ENCODE results near the gene CPN1. TPM values are rescaled to one million over a fixed set of nuclear protein-coding genes. Genes with fewer than 3 reads are reported as not detected.

CPN1 gene
- total and polyA plus RNA-seq, 10 of the 15 experiments (the other 5 are each of a cell fraction or from before 2014, with no cell fraction given), result 0.03 to 0.10 TPM; not detected in 8

DNA sequence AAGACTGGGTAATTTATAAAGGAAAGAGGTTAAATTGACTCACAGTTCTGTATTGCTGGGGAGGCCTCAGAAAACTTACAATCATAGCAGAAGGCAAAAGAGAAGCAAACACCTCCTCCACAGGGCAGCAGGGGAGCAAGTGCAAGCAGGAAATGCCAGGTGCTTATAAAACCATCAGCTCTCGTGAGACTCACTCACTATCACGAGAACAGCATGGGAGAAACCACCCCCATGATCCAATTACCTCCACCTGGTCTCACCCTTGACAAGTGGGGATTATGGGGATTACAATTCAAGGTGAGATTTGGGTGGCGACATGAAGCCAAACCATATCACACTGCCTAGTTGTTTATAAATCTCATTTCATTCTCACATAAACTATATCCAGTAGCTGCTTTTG lies 28.0 kb upstream of the CPN1 start:
- Histone ChIP-seq H3K9me3 (replicated peaks; ENCODE audit: control insufficient read depth, insufficient read depth, low read length) (no peaks in the 10 kb centered on the region), H3K4me2 (ENCODE audit: control insufficient read depth, insufficient read depth) (no peak overlapping the region), H3K79me2 (ENCODE audit: control insufficient read depth, insufficient read depth, low read length) (no peaks in the 10 kb centered on the region), H3K27me3 (replicated peaks in 1 of 2; ENCODE audit: control insufficient read depth in 2 of 2, insufficient read depth in 2 of 2, low read length in 1 of 2) (no peaks in the 10 kb centered on the region; a peak in 1 of 4 replicates), H3K36me3 (ENCODE audit: control insufficient read depth in 2 of 2, insufficient read depth in 2 of 2, low read length in 1 of 2) (no peaks in the 10 kb centered on the region), H4K20me1 (ENCODE audit: control insufficient read depth, insufficient read depth) (no peaks in the 10 kb centered on the region), H3K4me3 (no peak overlapping the region), H2AFZ (ENCODE audit: control insufficient read depth, low read depth, low read length) (no peak overlapping the region), H3K27ac (ENCODE audit: control insufficient read depth, insufficient read depth) (no peak overlapping the region), H3K4me1 (ENCODE audit: control insufficient read depth, insufficient read depth, low read length) (no peaks in the 10 kb centered on the region), H3K9ac (ENCODE audit: control insufficient read depth, insufficient read depth, low read length) (no peak overlapping the region)
- ATAC-seq (peak; percentile 40; the same call in 2 of the 3 replicates), DNase-seq (ENCODE audit: low read depth, low spot score) (no peak), FAIRE-seq (no peak)
- ChIA-PET SMC1A (ENCODE audit: uncharacterized antibody, unreplicated experiment) (interaction anchor here (1.3 kb wide), 1 partner anchor 9 kb away, joined by 4 read pairs; no protein-coding TSS in a partner anchor), RAD21 (ENCODE audit: unreplicated experiment) (no interaction called here), POLR2A (no interaction called here), CTCF (interaction anchor here (2.2 kb wide), 1 partner anchor 264 kb away, joined by 6 read pairs; no protein-coding TSS in a partner anchor)
- TF ChIP-seq TBL1XR1 (IDR thresholded peaks at IDR 0.05; ENCODE audit: low read depth, low read length) (no peak), POLR2AphosphoS5 (IDR thresholded peaks at IDR 0.05; ENCODE audit: low read length) (no peak), HCFC1 (IDR thresholded peaks at IDR 0.05; ENCODE audit: low read length) (no peak), NFXL1 (IDR thresholded peaks at IDR 0.05; ENCODE audit: borderline replicate concordance) (no peak)
- in situ Hi-C loops (cut with MboI) (no loop called here), intact Hi-C loops (cut with micrococcal nuclease; ENCODE audit: unreplicated experiment) (no loop called here)
- BruUV-seq (replicated peaks), result no TSS peak
- WGBS (ENCODE audit: insufficient coverage, insufficient replicate concordance, low lambda C conversion rate, missing lambda C conversion rate), result 11% methylated on average over 3 of the region's 3 CpGs

DNA sequence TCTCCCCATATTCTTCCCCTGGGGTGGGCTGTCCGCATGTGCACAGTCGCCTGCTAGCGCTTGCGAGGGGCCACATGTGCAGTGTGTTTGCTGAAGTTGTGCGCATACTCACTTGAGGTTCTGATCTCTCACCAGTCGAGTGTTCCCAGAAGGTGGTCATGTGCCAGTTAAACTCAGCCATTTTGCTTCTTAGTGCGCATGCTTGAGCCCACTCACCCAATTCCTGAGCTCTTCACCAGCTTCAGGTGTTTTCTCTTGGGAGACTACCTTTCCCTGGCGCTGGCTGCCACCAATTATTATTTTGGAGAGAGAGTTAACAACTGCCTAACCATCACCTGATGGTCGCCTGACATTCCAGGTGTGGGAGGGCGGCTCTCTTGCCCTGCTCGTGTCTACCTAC lies 25.2 kb upstream of the CPN1 start:
- Histone ChIP-seq H4K20me1 (ENCODE audit: control insufficient read depth, insufficient read depth) (no peaks in the 10 kb centered on the region), H3K27ac (ENCODE audit: control insufficient read depth, insufficient read depth) (no peak overlapping the region), H3K4me2 (ENCODE audit: control insufficient read depth, insufficient read depth) (no peak overlapping the region), H2AFZ (ENCODE audit: control insufficient read depth, low read depth, low read length) (no peak overlapping the region), H3K9ac (ENCODE audit: control insufficient read depth, insufficient read depth, low read length) (no peak overlapping the region), H3K4me3 (no peak overlapping the region), H3K27me3 (replicated peaks in 1 of 2; ENCODE audit: control insufficient read depth in 2 of 2, insufficient read depth in 2 of 2, low read length in 1 of 2) (no peaks in the 10 kb centered on the region; a peak in 1 of 4 replicates), H3K4me1 (ENCODE audit: control insufficient read depth, insufficient read depth, low read length) (no peaks in the 10 kb centered on the region), H3K9me3 (replicated peaks; ENCODE audit: control insufficient read depth, insufficient read depth, low read length) (no peaks in the 10 kb centered on the region; the same call in 2 of the 3 replicates), H3K79me2 (ENCODE audit: control insufficient read depth, insufficient read depth, low read length) (no peaks in the 10 kb centered on the region), H3K36me3 (ENCODE audit: control insufficient read depth in 2 of 2, insufficient read depth in 2 of 2, low read length in 1 of 2) (no peaks in the 10 kb centered on the region)
- ChIA-PET CTCF (no interaction called here), SMC1A (ENCODE audit: uncharacterized antibody, unreplicated experiment) (no interaction called here), RAD21 (ENCODE audit: unreplicated experiment) (no interaction called here), POLR2A (interaction anchor here (0.6 kb wide), 1 partner anchor 33 kb away, joined by 4 read pairs; no protein-coding TSS in a partner anchor)
- WGBS (ENCODE audit: insufficient coverage, insufficient replicate concordance, low lambda C conversion rate, missing lambda C conversion rate), result 63% methylated on average over 11 of the region's 11 CpGs
- no peak for ATAC-seq
- TF ChIP-seq NBN (IDR thresholded peaks at IDR 0.05), result no peak
- TF ChIP-seq, protein P1, sequence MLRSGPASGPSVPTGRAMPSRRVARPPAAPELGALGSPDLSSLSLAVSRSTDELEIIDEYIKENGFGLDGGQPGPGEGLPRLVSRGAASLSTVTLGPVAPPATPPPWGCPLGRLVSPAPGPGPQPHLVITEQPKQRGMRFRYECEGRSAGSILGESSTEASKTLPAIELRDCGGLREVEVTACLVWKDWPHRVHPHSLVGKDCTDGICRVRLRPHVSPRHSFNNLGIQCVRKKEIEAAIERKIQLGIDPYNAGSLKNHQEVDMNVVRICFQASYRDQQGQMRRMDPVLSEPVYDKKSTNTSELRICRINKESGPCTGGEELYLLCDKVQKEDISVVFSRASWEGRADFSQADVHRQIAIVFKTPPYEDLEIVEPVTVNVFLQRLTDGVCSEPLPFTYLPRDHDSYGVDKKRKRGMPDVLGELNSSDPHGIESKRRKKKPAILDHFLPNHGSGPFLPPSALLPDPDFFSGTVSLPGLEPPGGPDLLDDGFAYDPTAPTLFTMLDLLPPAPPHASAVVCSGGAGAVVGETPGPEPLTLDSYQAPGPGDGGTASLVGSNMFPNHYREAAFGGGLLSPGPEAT (IDR thresholded peaks at IDR 0.05; ENCODE audit: low read depth), result no peak
- TF ChIP-seq TCF7 (IDR thresholded peaks at IDR 0.05; ENCODE audit: borderline replicate concordance), result no peak
- no peak for TF ChIP-seq RB1 (IDR thresholded peaks at IDR 0.05; ENCODE audit: borderline replicate concordance)
- TF ChIP-seq HDGF (IDR thresholded peaks at IDR 0.05), result no peak
- in situ Hi-C loops (cut with MboI), result no loop called here
- no TSS peak for BruUV-seq (replicated peaks)
- DNase-seq (ENCODE audit: low read depth, low spot score), result no peak
- FAIRE-seq, result no peak
- intact Hi-C loops (cut with micrococcal nuclease; ENCODE audit: unreplicated experiment), result no loop called here

All from GM12878 (cell line).